MCF 10A (cell line): ENCODE measurements around the gene HBG1. TPM values are rescaled to one million over a fixed set of nuclear protein-coding genes. Genes with fewer than 3 reads are reported as not detected.

Experiments
- BruUV-seq: library from RNA; stranded (reverse); fragments of 400-500 nt; replicated peaks from 2 replicates; lab custom pipeline; 2021; lab: Mats Ljungman, UMichigan
- CTCF ChIA-PET: fragments of 300-600 bp; sonication (Branson Sonifier 250); formaldehyde crosslinking; extraction: SDS; loops from one replicate; lab custom pipeline; 2021; ENCODE audit warnings: antibody characterized with exemption, inconsistent platforms; lab: Yijun Ruan, JAX
- POLR2A ChIA-PET: fragments of 300-600, 350-650 bp; sonication (Branson Sonifier 250); formaldehyde crosslinking; extraction: SDS; loops from one replicate; lab custom pipeline; 2020; ENCODE audit warnings: antibody characterized with exemption, inconsistent platforms; lab: Yijun Ruan, JAX
- DNase-seq: peaks from one replicate; pipeline ENCODE4 v3.0.0-alpha.2; 2018; ENCODE audit not compliant: unreplicated experiment
- H3K27ac Mint-ChIP-seq: one replicate; pipeline ENCODE4 v1.8.0; 2022; ENCODE audit warnings: mild to moderate bottlenecking, low read depth, mixed read lengths; ENCODE audit not compliant: unreplicated experiment
- H3K27me3 Mint-ChIP-seq: one replicate; pipeline ENCODE4 v1.8.0; 2022; ENCODE audit warnings: mixed read lengths; ENCODE audit not compliant: insufficient read depth, unreplicated experiment
- H3K36me3 Mint-ChIP-seq: one replicate; pipeline ENCODE4 v1.8.0; 2022; ENCODE audit warnings: mild to moderate bottlenecking, moderate library complexity, mixed read lengths; ENCODE audit not compliant: insufficient read depth, unreplicated experiment
- H3K4me1 Mint-ChIP-seq: one replicate; pipeline ENCODE4 v1.8.0; 2022; ENCODE audit warnings: mixed read lengths; ENCODE audit not compliant: insufficient read depth, unreplicated experiment
- H3K4me3 Mint-ChIP-seq: one replicate; pipeline ENCODE4 v1.8.0; 2022; ENCODE audit warnings: mild to moderate bottlenecking, moderate library complexity, mixed read lengths; ENCODE audit not compliant: unreplicated experiment
- H3K9me3 Mint-ChIP-seq: one replicate; pipeline ENCODE4 v1.8.0; 2022; ENCODE audit warnings: mixed read lengths; ENCODE audit not compliant: unreplicated experiment
- intact Hi-C: fragments of 100-400 bp; cut with micrococcal nuclease; formaldehyde crosslinking; loops from 2 replicates; pipeline ENCODE4 v1.14.1; 2022
- total RNA-seq: library from RNA; stranded (reverse); gene quantifications from 2 replicates; pipeline ENCODE4 v1.2.3, GENCODE V29; 2022
- TF ChIP-seq, protein P1 (sequence below): fragments of 200-600 bp; IDR thresholded peaks from one replicate; pipeline ENCODE4 v1.8.0; 2022; ENCODE audit warnings: antibody characterized with exemption, mild to moderate bottlenecking; ENCODE audit not compliant: unreplicated experiment

Gene HBG1
- total RNA-seq, 1 experiment from 2014 or later = not detected

DNA sequence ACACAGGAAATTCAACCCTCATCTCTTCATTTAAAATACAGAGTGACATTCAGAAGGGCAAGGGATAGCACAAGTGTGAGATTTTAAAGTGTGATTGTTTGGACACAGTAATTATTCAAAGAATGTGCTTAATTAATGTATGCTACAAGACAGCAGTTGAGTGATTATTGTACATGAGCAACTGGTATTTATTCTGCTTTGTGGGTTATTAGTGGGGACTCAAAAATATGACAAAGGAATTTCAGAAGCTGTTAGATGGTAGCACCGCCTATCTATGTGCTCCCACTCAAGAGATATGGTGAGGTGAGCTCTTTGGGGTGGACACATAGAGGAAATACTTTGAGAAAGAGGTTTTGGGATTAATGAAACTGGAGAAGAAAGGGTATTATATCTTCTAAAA lies 9.6 kb downstream of the HBG1 start:
- POLR2A ChIA-PET = no interaction called here
- H3K4me1 Mint-ChIP-seq = no peaks in the 10 kb centered on the region
- no peak for DNase-seq
- no TSS peak for BruUV-seq
- no peak overlapping the region for H3K27ac Mint-ChIP-seq
- no peak overlapping the region for H3K4me3 Mint-ChIP-seq
- TF ChIP-seq, protein P1, sequence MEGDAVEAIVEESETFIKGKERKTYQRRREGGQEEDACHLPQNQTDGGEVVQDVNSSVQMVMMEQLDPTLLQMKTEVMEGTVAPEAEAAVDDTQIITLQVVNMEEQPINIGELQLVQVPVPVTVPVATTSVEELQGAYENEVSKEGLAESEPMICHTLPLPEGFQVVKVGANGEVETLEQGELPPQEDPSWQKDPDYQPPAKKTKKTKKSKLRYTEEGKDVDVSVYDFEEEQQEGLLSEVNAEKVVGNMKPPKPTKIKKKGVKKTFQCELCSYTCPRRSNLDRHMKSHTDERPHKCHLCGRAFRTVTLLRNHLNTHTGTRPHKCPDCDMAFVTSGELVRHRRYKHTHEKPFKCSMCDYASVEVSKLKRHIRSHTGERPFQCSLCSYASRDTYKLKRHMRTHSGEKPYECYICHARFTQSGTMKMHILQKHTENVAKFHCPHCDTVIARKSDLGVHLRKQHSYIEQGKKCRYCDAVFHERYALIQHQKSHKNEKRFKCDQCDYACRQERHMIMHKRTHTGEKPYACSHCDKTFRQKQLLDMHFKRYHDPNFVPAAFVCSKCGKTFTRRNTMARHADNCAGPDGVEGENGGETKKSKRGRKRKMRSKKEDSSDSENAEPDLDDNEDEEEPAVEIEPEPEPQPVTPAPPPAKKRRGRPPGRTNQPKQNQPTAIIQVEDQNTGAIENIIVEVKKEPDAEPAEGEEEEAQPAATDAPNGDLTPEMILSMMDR = no peak
- H3K9me3 Mint-ChIP-seq = no peaks in the 10 kb centered on the region
- intact Hi-C loops = no loop called here
- no peaks in the 10 kb centered on the region for H3K36me3 Mint-ChIP-seq
- H3K27me3 Mint-ChIP-seq = peaks cover 17% of the 10 kb centered on the region
- CTCF ChIA-PET = no interaction called here

DNA sequence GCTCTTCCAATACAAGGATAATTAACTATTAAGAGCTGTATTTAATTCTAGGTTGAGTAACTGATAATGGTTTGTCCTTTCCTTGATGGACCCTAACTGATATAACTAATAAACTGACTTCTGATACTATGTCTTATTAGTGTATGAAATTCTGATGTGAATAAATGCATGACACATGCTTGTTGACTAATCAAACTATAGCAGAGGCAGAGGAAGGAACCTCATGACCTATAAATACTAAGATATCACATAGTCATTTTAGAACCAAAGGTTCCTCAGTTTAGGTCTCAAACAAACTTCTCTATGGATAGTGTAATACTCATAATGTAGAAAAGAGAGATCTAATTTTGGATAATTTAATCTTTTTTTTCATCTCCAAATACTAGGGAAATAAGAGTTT lies 10.6 kb downstream of the HBG1 start:
- no peaks in the 10 kb centered on the region for H3K36me3 Mint-ChIP-seq
- no TSS peak for BruUV-seq
- intact Hi-C loops = no loop called here
- no peaks in the 10 kb centered on the region for H3K9me3 Mint-ChIP-seq
- H3K4me3 Mint-ChIP-seq = no peak overlapping the region
- no peak for DNase-seq
- peaks cover 11% of the 10 kb centered on the region for H3K27me3 Mint-ChIP-seq
- CTCF ChIA-PET = no interaction called here
- H3K27ac Mint-ChIP-seq = no peak overlapping the region
- H3K4me1 Mint-ChIP-seq = no peaks in the 10 kb centered on the region
- POLR2A ChIA-PET = no interaction called here
- TF ChIP-seq, protein P1 = no peak

DNA sequence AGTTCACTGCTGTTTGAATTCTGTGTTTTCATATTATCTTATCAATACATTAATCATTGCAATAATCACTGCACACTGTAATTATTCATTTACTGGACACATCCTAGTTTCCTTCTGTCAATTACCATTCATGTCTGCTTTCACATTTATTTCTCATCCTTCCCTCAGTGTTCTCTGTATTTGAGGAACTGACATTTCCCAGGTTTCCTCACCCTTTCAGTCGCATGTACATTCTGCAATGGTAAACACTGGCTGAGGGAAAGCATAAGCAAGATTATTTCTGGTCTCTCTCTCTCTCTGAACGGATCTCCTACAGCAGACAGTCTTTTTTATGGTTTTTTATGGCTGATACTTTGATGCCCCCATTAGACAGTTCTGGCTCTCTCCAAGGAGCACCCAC lies 11.2 kb downstream of the HBG1 start:
- DNase-seq = no peak
- no peak overlapping the region for H3K27ac Mint-ChIP-seq
- intact Hi-C loops = no loop called here
- POLR2A ChIA-PET = no interaction called here
- no peaks in the 10 kb centered on the region for H3K4me1 Mint-ChIP-seq
- no peaks in the 10 kb centered on the region for H3K9me3 Mint-ChIP-seq
- no TSS peak for BruUV-seq
- peaks cover 11% of the 10 kb centered on the region for H3K27me3 Mint-ChIP-seq
- no peaks in the 10 kb centered on the region for H3K36me3 Mint-ChIP-seq
- H3K4me3 Mint-ChIP-seq = no peak overlapping the region
- TF ChIP-seq, protein P1 = no peak
- CTCF ChIA-PET = interaction anchor here (0.8 kb wide), 1 partner anchor 10 kb away, joined by 4 read pairs; no protein-coding TSS in a partner anchor

DNA sequence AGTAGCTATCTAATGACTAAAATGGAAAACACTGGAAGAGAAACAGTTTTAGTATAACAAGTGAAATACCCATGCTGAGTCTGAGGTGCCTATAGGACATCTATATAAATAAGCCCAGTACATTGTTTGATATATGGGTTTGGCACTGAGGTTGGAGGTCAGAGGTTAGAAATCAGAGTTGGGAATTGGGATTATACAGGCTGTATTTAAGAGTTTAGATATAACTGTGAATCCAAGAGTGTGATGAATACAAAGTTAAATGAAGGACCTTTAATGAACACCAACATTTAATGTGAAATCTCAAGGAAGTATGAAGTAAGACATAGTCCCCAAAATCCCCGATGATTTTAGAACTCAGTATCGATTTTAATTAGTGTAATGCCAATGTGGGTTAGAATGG lies 12.2 kb downstream of the HBG1 start:
- Mint-ChIP-seq H3K9me3 (no peaks in the 10 kb centered on the region), H3K27me3 (peaks cover 11% of the 10 kb centered on the region), H3K4me1 (no peaks in the 10 kb centered on the region), H3K4me3 (no peak overlapping the region), H3K36me3 (no peaks in the 10 kb centered on the region), H3K27ac (no peak overlapping the region)
- POLR2A ChIA-PET = no interaction called here
- CTCF ChIA-PET = no interaction called here
- TF ChIP-seq, protein P1 = no peak
- DNase-seq = no peak
- no TSS peak for BruUV-seq
- intact Hi-C loops = no loop called here
